Dermis microvascular lymphatic vessel endothelial cell (primary cell): ENCODE data around the gene SLMAP. TPM values are rescaled to one million over a fixed set of nuclear protein-coding genes. Genes with fewer than 3 reads are reported as not detected.

ENCODE experiments used
- DNase-seq, 2 donors: peaks; one replicate each; pipeline versions ENCODE4 v3.0.0 to v3.0.0-alpha.2; 2010; ENCODE audit warnings: low read depth in 2 of 2
- total RNA-seq: library from RNA; depleted of rRNA; stranded (reverse); fragments of >200 nt; gene quantifications from 2 replicates; pipeline ENCODE4 v1.2.1, GENCODE V29; 2014

The SLMAP gene
- total RNA-seq, 1 donor from 2014 or later: 29.5 TPM

DNA sequence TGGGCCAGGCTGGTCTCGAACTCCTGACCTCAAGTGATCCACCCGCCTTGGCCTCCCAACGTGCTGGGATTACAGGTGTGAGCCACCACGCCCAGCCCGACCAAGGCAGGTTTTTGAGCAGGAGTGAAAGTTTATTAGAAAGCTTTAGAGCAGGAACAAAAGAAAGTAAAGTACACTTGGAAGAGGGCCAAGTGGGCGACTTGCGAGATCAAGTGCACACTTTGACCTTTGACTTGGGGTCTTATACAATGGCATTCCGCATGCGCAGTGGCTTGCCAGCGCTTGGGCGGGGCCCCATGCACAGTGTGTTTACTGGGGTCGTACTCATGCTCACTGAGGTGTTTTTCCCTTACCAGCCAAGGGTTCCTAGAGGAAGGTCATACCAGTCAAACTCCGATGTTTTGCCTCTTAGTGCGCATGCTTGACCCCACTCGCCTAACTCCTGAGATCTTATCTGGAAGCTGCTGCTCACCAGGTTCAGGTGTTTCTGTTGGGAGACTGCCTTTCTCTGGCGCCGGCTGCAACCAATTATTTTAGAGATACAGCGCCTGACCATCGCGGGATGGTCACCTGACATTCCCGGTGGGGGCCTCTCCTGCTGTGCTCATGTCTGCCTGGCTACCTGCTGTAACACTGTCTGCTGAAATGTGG, 205.2 kb downstream of the SLMAP start:
- DNase-seq: no peak

DNA sequence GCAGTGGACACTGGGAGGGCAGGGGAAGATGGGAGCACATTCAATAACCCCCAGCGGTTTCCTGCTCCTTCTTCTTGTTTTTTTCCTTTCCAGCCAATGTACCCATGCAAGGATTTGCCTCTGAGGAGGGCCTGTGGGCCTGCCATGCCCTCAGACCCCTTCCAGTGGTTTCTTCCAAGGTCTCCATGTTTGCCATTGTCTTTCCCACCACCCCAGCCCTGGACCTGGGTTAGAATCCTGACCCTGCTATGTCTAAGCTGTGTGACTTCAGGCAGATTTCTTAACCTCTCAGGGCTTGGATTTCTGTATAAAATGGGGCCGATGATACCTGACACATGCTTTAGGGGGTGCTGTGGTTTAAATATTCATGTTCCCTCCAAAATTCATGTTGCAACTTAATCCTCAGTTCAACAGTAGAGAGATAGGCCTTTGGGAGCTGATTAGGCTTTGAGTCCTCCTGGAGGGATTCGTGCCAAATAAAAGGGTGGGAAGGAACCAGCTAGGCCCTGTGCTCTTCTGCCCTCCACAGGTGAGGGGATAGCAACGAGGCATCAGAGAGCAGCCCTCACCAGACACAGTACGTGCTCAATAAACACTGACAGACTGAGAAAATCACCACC, 205.8 kb downstream of the SLMAP start:
- peak; percentile 50 to 64 for DNase-seq

DNA sequence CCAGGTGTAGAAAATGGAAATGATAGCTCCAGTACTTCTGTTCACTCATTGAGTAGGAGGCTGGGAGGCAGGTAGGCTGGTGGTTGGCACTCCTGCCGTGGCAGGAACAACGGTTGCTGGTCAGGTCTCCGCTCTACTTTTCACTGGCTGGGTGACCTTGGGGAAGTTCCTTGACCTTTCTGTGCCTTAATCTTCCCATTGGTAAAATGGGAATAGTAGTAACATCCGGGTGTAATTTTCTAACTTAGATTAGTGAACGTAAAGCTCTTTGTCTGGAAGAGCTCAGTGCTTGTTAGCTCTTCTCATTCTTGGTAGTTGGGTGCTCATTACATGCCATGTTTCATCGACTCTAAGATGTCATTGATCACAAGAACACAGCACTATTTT, 206.3 kb downstream of the SLMAP start:
- no peak for DNase-seq

DNA sequence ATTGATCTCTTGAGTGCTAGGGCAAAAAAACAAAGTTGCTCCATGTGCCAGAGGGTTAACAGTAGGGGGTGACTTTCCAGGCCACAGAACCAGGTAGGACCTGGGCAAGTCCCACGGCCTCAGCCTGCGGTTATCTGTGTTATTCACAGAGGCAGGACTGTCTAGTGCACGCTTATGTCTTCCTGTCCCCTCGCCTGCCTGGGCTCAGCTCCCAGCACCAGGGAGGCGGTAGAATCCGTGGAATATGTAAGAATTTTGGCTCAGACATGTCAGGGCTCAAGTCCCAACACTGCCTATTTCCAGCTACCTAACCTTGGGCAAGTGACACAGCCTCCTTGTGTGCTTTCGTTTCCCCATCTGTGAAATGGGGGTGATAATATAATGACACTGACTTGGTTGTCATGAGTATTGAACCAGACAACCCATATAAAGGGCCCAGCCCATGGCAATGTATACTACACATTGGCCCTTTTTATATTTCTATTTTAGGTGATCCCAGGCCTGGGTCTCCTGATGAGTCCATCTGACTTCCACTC, 207.8 kb downstream of the SLMAP start:
- peak; percentile 23 to 32 for DNase-seq

DNA sequence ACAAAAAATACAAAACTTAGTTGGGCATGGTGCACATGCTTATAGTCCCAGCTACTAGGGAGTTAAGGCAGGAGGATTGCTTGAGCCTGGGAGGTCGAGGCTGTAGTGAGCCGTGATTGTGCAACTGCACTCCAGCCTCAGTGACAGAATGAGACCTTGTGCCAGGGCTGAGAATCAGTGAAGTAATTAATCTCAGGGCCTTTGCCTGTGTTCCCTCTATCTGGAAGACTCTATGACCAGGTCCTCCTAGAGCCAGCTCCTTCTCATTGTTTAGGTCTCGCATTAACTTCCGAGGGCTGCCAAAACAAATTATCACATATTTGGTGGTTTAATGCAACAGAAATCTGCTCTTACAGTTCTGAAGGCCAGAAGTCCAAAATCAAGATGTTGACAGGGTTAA, 210.7 kb downstream of the SLMAP start:
- DNase-seq: no peak

DNA sequence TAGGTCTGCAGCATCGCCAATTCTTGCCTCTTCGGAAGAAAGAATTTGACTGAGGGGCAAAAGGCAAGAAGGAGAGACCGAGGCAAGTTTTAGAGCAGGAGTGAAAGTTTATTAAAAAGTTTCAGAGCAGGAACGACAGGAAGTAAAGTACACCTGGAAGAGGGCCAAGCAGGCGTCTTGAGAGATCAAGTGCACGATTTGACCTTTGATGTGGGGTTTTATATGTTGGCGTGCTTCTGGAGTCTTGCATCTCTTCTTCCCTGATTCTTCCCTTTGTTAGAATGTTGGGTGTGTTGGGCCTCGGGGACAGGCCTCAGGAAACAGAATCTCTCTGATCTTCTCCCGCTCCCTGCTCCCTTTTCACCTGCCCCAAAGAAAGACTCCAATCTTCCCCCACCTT, 211.5 kb downstream of the SLMAP start:
- DNase-seq: no peak

DNA sequence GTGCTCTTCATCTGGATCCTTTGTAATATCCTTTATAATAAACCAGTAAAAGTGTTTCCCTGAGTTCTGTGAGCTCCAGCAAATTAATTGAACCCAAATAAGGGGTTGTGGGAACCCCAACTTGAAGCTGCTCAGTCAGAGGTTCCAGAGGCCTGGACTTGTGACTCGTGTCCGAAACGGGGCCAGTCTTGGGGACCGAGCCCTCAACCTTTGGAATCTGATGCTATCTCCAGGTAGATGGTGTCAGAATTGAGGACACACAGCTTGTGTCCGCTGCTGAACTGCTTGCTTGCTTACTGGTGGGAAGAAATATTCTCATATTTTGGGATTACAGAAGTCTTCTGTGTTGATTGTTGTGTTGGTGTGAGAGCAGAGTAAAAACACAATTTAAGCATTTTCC, 212.4 kb downstream of the SLMAP start:
- DNase-seq: no peak

DNA sequence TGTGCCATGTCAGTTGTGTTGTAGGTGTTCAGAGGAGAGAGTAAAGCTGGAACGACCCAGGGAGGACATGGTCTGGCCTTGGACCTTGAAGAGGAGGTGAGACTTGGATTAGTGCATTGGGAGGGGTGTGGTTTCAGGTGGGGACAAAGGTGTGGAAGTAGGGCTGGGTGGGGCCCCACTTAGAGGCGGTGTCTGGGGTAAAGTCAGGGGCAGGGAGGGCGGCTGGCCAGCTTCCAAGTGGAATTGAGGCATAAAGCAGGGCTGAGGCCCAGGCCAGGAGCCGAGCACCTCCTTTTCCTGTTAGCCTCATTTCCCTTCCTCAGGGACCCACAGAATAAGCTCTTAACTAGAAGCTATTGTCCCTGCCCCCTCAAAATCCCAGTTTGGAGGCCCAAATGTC, 215.9 kb downstream of the SLMAP start:
- peak in 1 of 2 donors; percentile 37 for DNase-seq

DNA sequence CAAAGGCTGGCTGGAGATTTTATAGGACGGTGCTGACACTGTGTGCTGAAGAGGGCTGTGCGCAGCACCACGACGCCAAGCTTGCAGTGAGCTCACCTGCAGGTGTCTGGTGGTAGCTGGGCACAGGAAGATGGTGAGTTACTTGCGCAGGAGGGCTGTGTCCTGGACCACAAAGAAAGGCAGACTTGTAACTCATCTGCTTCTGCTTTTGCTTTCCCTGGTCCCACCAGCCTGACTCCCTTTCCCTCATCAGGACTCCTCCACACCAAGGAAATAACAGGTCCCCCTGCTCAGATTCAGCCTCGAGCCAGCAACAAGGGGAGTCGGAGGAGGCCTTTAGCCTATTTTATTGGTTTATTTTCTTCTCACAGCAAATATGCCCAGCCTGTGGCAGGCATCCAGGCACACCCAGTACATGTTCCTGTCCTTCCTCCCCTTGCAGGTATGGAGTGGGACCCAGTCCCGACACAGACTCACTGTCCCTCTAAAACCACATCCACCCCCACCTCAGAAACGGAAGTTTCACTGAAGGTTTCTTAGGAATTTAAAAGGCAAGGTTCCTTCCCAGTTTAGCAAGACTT, 216.5 kb downstream of the SLMAP start:
- DNase-seq: no peak

DNA sequence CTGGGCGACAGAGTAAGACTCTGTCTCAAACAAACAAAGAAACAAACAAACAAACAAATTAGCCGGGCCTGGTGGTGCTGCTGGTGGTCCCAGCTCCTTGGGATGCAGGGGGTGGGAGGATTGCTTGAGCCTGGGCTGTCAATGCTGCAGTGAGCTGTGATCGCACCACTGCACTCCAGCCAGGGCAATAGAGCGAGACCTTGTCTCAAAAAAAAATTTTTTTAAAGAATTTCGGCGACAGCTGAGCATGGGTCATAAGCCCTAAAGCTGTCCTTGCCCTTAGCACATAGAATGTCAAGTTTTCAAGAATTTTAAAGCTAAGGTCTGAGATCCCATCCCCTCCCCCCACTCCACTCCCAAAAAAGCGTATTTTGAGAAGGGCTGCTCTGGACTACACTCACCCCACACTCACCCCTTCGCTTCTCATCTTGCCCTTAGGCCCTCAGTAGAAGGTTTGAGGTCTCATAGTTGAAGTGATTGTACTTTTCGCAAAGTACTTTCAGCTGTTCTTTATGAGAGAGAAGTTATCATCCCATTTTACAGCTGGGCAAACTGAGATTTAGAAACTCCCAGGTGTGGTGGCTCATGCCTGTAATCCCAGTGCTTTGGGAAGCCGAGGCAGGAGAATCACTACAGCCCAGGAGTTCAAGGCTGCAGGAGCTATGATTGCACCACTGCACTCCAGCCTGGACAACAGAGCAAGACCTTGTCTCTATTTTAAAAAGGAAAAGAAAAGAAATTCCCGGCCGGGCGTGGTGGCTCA, 217.8 kb downstream of the SLMAP start:
- DNase-seq: no peak

DNA sequence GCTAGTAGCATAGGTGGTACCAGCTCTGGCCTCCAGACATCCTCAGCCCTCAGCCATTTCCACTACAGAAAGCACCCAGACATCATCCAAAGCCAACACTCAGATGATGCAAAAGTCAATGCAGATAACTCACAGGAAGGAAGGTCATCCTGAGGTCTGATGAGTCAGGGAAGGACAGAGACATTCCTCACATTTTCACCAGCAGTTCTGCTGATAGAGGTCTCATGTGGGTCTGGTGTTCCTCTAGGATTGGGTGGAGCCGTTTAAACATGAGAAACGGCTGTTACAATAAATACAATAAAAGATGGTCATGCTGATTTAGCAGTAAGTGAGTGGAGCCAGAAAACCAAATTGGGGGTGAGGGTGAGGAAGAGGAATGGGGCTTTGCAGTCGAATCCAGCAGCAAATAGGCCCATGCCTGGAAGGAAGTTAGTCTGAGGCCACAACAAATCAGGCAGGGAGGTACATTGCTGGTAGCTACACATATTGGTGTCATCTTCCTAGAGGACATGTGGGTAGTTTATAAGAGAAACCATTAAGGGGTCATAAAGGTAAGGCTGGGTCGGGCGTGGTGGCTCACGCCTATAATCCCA, 218.8 kb downstream of the SLMAP start:
- peak; percentile 92 to 95 for DNase-seq

DNA sequence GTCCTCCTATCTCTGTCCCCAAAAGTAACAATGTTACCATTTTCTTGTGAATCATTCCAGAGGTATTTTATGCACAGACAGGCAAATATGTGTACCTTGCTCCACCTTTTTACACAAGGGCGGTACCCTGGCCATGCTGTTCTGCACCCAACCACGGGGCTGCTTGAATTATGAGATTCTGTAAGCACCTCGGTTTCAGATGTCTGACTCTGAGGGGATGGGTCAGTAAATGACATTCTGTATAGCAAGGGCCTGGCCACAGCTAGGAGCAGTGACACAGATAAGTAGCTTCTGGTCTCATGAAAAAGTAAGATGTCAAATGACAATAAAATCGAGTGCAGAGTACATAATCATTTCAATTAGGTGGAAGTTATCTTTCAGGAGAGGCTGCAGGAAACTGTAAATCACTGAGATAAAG, 221.7 kb downstream of the SLMAP start:
- DNase-seq: no peak

DNA sequence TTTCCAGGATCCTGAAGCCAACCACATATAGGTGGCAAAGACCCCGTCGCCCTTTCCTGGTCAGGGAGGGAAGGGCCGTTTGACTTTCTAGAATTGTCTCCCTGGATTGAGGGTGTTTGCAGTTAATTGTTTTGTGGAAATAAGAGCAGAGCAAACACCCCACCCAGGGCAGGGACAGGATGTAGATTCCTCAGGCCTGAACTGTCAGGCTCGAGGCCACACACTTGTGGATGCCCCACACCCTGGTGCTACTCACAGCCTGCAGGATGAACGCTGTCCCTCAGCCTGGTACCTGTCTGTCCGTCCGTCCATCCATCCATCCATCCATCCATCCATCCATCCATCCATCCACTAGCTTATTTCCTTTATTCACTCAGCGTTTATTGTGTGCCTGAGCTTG, 222.2 kb downstream of the SLMAP start:
- no peak for DNase-seq

Other genes starting within 250 kb of the SLMAP start
- gene DNAH12, start 212.0 kb upstream of the SLMAP start, total RNA-seq: under 0.01 TPM in 2 replicates
- gene PDE12, start 200.0 kb upstream of the SLMAP start, total RNA-seq: 9.2 and 15.3 TPM in 2 replicates
- 121 and 123 TPM in 2 replicates for gene ARF4, start 159.0 kb upstream of the SLMAP start, total RNA-seq
- gene DENND6A, start 63.2 kb upstream of the SLMAP start, total RNA-seq: 19.5 and 21.2 TPM in 2 replicates